ENCODE results near the gene NCCRP1.

NCCRP1 gene, protein sequence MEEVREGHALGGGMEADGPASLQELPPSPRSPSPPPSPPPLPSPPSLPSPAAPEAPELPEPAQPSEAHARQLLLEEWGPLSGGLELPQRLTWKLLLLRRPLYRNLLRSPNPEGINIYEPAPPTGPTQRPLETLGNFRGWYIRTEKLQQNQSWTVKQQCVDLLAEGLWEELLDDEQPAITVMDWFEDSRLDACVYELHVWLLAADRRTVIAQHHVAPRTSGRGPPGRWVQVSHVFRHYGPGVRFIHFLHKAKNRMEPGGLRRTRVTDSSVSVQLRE

DNA sequence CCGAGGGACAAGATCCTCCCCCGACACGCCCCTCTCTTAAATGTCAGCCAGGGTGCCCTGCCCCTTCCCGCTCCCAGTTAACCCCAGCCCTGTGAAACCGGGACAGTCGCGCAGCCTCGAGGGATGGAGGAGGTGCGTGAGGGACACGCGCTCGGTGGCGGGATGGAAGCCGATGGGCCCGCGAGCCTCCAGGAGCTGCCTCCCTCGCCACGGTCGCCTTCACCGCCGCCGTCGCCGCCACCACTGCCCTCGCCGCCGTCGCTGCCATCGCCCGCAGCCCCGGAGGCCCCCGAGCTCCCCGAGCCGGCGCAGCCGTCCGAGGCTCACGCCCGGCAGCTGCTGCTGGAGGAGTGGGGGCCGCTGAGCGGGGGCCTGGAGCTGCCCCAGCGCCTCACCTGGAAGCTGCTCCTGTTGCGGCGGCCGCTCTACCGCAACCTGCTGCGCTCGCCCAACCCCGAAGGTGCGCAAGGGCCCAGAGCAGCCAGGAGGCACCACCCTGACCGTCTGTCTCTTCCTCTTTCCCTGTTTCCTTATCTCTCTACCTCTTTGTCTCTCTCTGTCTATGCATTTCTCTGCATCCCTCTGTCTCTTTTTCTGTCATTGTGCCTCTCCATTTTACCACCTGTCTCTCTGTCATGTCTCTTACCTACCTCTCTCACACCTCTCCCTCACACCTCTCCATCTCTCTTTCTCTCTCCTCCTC, at the start of gene NCCRP1:
Gene NCCRP1, plus strand, starts transcription at position 105 of the 703 bp plus-strand sequence. Its CDS starts 19 bp downstream, at position 124.
- peak; percentile 6 for DNase-seq

DNA sequence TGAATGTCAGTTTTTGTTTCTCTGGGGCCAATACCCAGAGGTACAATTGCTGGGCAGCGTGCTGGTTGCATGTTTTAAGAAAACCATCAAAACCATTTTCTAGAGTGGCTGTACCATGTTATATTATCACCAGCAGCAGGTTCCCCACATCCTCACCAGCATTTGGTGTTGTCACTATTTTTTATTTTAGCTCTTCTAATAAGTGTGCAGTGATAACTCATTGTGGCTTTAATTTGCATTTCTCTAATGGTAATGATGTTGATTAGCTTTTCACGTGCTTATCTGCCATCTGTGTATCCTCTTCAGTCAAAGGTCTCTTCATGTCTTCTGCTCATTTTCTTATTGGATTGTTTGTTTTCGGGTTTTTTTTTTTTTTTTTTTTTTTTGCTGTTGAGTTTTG, 49.3 kb upstream of the NCCRP1 start:
- DNase-seq, result no peak

DNA sequence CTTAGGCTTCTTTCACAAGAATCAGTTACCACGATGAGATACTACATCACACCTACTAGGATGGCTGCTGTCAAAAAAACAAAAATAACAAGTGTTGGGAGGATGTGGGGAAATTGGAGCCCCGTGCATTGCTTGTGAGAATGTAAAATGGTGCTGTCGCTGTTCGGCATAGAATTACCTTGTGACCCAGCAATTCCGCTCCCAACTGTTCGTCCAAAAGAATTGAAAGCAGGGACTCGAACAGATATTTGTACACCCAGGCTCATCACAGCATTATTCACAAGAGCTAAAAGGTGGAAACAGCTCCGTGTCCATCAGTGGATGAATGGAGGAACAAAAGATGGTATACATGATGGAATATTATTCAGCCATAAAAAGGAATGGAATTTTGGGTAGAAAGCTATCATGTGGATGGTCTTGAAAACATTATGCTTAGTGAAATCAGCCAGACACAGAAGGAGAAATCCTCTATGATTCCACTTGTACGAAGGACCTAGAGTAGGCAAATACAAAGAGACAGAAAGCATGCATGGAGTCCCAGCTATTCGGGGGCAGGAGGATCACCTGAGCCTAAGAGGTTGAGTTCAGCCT, 47.7 kb upstream of the NCCRP1 start:
- DNase-seq, result no peak

DNA sequence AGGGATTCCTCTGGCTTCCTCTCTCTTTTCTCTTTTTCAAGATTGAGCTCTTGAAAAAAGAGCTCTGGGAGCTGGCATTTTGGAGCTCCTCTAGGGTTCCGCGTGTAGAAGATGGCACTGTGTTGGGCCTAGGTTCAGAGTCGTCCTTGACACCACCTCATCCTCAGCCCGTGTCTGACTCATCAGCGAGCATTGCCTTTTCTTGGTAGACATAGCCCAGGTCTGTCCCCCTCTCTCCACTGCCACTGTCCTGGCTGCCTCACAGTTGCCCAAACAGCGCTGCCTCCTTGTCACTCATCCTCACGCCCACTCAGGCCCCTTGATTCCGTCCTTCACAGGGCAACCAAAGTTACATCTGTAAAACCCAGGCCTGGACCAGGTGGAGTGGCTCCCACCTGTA, 46.5 kb upstream of the NCCRP1 start:
- no peak for DNase-seq

DNA sequence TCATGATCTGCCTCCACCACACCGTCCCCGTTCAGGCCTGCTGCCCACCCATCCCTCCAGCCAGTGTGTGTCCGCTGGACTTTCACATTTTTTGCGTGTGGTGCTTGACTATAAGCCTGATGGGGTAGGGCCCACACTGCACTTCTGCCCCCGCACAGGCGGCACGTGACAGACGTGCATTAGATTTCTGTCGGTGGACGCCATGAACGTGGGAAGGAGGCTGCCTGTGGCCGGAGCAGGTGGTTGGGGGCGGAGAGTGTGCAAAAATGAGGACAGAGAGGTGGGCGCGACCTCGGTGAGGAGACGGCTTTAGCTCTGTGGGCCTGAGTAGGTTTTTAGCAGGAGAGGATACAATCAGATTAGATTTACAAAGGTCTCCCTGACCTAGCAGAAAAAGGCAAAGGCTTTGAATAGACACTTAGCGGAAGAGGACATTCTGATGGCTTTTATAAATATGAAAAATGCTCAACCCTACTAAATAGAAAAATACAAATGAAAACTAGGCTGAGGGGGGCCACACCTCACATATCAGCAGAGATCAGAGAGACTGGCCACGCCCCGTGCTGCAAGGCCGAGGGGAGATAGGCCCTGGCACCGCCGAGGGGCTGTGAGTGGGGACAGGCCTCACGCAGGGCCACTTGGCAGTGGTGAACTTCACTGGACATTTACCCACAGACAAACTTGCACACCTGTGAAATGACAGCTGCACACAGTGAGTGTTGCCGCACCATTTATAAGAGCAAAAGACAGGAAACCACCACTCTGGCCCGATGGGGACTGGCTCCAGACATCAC, 45.8 kb upstream of the NCCRP1 start:
- DNase-seq, result no peak

DNA sequence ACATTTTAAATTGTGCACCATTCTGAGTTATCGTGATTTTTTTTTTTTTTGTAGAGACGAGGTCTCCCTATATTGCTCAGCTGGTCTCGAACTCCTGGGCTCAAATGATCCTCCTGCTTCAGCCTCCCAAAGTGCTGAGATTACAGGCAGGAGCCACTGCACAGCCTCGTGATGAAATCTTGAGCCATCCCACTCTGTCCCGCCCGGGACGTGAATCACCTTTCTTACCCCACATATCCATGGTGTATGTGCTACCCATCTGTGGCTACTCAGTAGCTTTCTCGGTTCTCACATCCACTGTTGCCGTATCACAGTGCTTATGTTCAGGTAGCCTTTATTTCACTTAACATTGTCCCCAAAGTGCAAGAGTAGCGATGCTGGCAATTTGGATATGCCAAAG, 44.7 kb upstream of the NCCRP1 start:
- no peak for DNase-seq

DNA sequence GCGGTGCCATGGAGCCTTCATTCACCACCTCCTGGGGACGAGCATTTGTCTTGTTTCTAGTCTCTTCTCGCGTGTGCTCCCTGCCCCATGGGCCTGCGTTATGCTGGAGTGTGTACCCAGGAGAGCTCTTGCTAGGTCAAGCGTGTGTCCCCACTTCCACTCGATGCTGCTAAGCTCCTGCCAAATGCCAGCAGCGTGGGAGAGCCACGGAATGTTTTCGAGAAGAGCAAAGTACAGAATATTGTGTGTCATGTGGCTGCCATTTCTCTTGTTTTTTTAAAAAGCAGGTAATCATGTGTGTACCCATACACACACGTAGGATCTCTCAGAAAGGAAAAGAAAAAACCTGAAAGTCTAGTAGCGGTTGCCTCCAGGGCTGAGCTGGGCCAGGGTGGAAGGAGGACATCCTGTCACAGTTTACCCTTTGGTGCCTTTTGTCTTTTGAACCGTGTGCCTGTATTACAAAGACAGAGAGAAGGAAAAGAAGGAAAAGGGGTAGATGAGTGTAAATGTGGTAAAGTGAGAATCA, 42.6 kb upstream of the NCCRP1 start:
- DNase-seq, result no peak

DNA sequence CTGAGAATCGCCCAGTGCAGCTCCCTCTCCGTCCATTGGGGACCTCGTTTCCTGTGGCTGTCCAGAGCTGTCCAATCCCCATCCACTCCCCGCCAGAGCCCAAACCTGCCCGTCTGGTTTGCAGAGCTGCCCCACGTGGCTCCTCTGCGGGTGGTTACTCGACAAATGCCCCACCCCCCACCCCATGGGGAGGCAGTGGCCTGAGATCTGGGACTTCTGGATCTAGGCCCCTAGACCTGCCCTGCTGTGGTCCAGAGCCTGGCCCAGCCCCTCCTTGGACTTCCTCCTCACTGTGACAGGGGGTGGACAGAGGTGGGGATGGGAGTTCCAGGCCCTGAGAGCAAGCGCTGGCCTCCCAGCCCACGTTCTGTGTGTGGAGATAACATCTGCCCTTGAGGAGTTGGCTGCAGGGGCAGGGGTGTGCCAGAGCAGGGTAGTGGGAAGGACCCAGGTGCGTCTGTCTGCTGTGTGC, 42.1 kb upstream of the NCCRP1 start:
- no peak for DNase-seq

DNA sequence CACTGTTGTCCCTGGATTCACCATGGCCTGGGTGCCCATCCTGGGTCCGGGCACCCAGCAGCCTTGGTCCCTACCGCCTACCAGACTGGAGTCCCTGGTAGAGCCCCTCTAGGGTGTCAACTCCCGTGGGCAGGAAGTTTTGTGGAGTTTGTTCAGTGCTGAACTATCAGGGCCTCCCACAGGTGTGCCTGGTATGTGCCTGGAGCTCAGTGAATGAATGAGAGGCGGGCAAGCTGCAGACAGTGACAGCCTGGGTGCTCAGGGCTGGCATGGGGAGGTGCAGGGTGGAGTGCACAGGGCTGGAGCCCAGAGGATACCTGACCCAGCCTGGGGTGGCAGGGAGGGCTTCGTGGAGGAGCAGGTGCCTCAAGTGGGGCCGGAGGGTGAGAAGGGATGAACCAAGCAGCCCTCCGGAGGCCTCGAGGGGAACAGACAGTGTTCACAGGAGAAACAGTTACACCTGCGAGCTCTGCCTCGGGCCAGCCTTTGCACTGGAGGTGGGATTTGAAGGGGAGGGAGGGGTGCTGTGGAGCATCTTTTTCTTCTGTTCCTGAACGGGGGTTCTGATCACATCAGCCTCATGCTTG, 41.6 kb upstream of the NCCRP1 start:
- DNase-seq, result no peak

DNA sequence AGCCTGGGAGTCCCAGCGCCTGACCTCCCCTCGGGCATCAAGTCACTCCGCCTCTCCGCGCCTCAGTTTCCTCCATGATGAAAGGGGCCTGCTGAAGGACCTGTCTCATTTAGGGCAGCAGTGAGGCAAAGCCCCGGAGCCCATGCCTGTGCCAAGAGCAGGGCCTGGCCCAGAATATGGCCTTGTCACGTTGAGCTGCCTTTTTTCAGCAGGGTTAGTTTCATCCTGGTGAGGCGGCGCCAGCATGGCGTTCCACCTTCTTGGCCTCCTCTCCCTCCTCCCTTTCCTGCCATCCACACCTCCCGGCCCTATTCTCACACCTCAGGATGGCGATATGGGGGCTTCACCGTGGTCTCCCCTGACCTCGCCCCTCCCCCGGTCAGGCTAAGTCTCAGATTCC, 41.0 kb upstream of the NCCRP1 start:
- DNase-seq, result no peak

DNA sequence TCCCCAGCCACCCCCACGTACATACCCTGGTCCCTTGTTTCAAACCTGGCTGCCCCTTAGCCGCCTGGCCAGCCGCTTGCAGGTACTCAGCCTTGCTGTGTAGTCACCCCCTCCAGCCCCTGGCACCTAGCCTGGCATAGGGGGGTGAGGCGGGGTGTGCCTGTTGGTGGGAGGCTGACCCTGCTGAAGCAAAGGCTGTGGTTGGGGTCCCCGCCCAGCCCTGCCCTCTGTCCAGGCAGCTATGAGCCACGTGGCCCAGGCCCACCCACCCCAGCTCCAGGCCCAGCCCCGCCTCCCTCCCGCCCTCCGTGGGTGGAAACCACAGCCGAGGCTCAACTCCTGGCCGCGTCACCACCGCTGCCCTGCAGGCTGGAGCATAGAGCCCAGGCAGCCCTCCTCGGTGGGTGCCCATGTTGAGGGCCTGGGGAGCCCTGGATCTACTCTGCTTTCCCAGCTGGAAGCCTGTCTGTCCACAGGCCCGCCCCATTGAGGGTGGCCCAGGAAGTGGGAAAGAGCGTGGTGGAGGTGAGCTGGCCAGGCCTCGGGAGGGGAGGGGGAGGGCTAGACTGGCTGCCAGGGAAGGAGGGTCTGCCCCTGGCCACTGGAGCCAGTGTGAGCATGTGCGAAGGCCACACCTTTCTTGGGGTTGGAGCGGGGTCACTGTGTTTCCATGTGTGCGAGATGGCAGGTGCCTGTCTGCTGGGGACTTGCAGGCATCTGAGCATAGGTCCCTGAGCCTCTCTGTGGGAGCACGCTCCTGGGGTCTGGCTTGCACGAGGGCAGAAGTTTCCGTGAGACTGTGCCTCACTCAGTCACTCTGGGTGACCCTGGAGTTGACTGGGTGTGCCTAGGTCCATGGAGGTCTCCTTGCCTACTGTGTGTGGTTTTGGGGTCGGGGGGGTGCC, 40.2 kb upstream of the NCCRP1 start:
- DNase-seq, result no peak

DNA sequence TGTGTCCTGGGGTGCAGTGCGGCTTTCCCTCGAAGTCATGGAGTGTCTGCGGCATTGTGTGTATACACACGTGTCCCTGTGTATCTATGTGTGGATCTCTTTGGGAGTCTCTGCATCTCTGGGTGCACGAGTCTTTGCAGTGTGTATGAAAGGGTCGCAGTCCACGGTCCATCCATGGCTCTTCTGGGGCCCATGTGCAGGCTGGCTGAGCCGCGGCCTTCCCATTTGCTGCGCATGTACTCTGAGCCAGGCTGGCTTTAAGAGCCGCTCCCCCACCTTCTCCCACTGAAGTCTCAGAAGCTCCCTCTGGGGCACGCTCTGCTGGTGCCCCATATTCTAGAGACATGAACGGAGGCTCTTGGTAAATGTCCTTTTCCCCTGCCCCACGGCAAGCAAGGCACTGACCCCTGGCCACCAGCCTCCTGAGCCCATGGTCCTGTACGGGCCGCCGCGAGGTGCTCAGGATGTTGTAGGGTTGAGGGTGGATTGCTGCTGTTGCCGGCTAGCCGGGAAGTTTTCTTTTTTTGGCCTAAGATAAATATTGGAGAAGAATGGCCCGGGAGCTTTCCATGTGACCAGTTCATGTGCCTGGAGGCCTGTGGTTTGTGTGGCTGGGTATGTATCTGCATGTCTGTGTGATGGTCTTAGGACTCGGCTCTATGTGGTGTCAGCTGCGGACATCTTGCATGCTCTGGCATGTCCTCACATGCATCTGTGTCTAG, 39.3 kb upstream of the NCCRP1 start:
- no peak for DNase-seq

DNA sequence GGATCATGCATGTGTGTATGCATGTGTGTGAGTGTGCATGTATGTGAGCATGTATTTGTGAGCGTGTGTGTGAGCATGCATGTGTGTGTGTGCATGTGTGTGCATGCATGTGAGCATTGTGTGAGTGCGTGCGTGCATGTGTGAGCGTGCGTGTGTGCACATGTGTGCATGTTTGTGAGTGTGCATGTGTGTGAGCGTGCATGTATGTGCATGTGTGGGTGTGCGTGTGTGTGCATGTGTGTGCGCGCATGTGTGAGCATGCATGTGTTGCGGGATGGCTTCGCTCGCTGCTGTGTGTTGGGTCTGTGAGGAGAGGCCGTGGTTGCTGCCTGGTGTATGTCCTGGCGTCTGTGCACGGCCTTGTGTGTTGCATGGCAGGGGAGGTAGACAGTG, 38.8 kb upstream of the NCCRP1 start:
- no peak for DNase-seq

DNA sequence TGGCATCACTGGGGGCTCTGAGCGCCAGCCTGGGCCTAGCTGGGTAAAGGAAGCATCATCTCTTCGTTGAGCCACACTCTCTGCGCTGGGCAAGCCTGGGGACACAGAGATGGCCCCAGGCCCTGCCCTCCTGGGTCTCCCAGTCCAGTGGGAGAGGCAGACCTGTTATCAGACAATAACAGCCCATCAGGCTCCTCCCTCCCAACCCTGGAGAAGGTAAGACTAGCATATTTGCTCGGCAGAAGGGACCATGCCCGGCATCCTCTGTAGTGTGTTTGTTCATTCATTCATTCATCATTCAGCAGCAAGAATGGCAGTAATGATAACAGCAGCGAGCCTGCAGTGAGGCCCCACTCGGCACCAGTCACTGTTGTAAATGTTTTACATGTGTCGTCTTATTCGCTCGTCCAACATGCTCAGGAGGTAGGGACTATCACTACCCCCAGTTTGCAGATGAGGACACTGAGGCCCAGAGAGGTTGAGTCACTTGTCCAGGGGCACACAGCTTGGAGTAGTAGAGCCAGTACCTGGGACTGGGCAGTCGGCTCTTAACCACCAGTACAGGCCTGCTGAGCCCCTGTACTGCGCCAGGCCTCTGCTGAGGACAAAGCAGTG, 38.0 kb upstream of the NCCRP1 start:
- DNase-seq, result no peak

DNA sequence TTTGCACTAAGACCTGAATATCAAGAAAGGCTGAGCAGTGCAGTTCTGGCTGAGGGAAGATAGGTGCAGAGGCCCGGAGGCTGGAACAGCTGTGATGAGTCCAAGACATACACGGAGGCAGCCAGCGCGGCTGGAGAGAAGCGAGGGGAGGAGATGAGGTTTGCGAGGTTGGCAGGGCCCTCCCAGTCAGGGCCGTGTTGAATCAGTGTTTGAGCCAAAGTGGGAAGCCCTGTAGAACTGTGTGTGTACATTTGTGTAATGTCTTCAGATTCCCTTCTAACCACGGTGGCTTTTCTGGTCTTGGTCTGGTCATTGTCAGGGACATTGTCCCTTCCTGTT, 36.3 kb upstream of the NCCRP1 start:
- DNase-seq, result no peak

DNA sequence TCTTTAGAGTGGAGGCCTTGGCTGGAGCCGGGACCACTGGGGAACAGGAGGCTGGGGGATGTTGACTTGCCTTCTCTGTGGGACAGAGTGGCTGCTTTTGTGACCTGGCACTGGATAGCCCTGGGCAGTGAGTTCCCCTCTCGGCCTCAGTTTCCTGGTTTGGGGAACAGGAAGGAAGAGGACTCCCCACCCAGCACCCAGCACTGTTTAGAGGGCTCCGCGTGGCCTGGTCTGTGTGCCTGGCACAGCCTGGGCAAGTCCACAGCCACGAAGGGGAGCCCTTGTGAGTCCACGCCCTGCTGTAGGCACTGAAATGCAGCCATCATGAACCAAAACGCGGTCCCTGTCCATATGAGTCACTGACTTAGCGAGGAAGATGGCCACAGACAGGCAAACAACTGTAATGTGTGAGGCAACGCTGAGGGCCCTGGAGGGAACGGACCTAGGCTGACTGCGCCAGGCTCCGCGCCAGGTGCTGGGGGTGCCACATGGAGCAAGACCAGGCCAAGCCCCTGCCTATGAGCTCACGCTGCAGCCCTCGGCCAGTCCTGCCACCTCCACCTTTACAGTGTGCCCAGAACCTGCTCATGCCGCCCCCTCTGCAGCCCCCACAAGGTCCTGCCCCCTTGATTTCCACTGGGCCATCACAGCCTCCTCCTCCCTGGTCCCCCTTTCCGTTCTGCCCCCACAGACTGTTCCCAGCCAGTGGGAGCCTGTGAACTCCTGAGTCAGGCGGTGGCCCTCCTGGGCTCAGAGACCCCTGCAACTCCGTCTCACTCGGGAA, 35.7 kb upstream of the NCCRP1 start:
- no peak for DNase-seq

DNA sequence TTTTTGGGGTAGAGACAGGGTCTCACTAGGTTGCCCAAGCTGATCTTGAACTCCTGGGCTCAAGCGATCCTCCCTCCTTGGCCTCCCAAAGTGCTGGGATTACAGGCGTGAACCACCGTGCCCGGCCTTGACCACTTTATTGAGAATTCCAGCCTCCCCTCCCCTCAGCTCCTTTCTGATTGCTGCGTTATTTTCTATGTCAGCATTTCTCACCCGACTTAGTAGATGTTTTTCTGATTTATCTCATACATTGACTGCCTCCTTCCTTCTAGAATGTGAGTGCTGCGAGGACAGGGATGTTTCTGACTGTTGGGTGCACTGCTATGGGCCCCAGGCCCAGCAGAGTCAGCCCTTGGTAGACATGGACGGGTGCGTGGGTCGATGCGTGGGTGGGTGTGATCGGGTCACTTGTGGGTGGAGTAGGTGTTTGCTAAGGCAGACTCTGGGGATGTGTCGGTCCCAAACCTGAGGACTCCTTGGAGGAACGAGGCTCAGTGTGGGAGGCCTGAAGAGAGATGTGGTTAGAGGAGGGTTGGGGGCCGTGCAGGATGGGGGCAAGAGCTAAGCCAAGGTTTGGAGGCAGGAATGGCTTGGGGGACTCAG, 34.2 kb upstream of the NCCRP1 start:
- no peak for DNase-seq

DNA sequence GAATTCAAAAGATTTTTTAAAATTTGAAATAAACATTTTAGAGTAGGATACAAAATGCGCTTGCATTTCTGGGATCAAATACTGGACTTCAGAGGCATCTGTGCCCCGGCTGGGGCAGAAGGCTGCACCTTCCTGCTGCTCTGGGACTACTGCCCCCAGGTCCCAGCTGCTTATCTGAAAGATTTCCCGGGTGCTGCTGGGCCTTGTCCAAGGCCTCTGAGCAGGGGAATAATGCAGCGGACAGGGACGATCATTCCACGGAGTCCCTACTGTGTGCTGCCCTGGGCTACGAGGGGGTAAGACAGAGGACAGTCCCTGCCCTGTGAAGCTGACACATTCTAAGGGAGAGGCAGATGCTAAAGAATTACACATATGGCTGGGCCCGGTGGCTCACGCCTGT, 33.1 kb upstream of the NCCRP1 start:
- no peak for DNase-seq

DNA sequence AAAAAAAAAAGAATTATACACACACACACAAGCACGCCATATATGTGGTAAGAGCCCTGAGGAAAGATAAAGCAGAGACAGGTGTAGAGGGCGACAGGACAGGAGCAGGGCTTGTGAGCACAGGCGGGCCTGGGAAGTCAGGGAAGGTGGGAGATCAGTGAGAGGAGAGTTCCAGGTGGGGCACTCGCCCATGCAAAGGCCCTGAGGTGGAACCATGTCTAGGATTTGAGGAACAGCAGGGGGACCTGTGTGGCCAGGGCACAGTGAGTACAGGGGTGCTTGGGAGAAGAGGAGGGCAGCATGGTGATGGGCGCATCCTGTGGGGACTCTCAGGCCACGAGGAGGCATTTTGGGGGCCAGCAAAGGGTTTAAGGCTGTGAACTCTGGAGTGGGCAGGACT, 32.5 kb upstream of the NCCRP1 start:
- no peak for DNase-seq
